Neural progenitor cell (in vitro differentiated cells): Measurements from ENCODE around the gene SLC2A13. TPM values are rescaled to one million over a fixed set of nuclear protein-coding genes. Genes with fewer than 3 reads are reported as not detected.

Experiments used
- DNase-seq: peaks from one replicate; pipeline ENCODE4 v3.0.0-alpha.2; 2016; ENCODE audit warnings: low spot score
- H2AFZ ChIP-seq: fragments of 200-600 bp; sonication (generic); replicated peaks from 2 replicates; pipeline ENCODE4 v1.6.1; 2016; ENCODE audit warnings: antibody characterized with exemption
- H3F3A ChIP-seq: fragments of 200-600 bp; sonication (generic); 2 replicates; pipeline ENCODE4 v1.6.1; 2016; ENCODE audit warnings: antibody characterized with exemption, low read depth
- H3K27ac ChIP-seq: fragments of 200-600 bp; sonication (generic); 2 replicates; pipeline ENCODE4 v1.5.1; 2016; ENCODE audit warnings: mild to moderate bottlenecking
- H3K27me3 ChIP-seq: fragments of 200-600 bp; sonication (generic); 2 replicates; pipeline ENCODE4 v1.6.1; 2016; ENCODE audit warnings: mild to moderate bottlenecking, moderate library complexity
- H3K36me3 ChIP-seq: fragments of 200-600 bp; sonication (generic); 2 replicates; pipeline ENCODE4 v1.5.1; 2016
- H3K4me1 ChIP-seq: fragments of 200-600 bp; sonication (generic); 2 replicates; pipeline ENCODE4 v1.6.1; 2016; ENCODE audit warnings: mixed run types
- H3K4me2 ChIP-seq: fragments of 200-600 bp; sonication (generic); 2 replicates; pipeline ENCODE4 v1.6.1; 2016
- H3K4me3 ChIP-seq: fragments of 200-600 bp; sonication (generic); 2 replicates; pipeline ENCODE4 v1.5.1; 2016
- H3K79me2 ChIP-seq: fragments of 200-600 bp; sonication (generic); 2 replicates; pipeline ENCODE4 v1.6.1; 2016; ENCODE audit warnings: low read depth
- H3K9ac ChIP-seq: fragments of 200-600 bp; sonication (generic); 2 replicates; pipeline ENCODE4 v1.6.1; 2016
- H3K9me3 ChIP-seq: fragments of 200-600 bp; sonication (generic); 2 replicates; pipeline ENCODE4 v1.5.1; 2016; ENCODE audit warnings: low read depth
- H4K20me1 ChIP-seq: fragments of 200-600 bp; sonication (generic); 2 replicates; pipeline ENCODE4 v1.6.1; 2016; ENCODE audit warnings: low read depth
- H3K27ac Mint-ChIP-seq: 3 replicates; pipeline ENCODE4 v1.8.0; 2021; ENCODE audit warnings: mixed read lengths
- H3K27me3 Mint-ChIP-seq: 2 replicates; pipeline ENCODE4 v1.8.0; 2022; ENCODE audit warnings: low read depth, mild to moderate bottlenecking, inconsistent platforms, moderate library complexity, mixed read lengths; ENCODE audit not compliant: insufficient read depth
- H3K36me3 Mint-ChIP-seq: 3 replicates; pipeline ENCODE4 v1.8.0; 2021; ENCODE audit warnings: mixed read lengths
- H3K4me1 Mint-ChIP-seq: 3 replicates; pipeline ENCODE4 v1.8.0; 2021; ENCODE audit warnings: mixed read lengths
- H3K4me3 Mint-ChIP-seq: 3 replicates; pipeline ENCODE4 v1.8.0; 2021; ENCODE audit warnings: mild to moderate bottlenecking, moderate library complexity, mixed read lengths
- H3K9me3 Mint-ChIP-seq: 3 replicates; pipeline ENCODE4 v1.8.0; 2020; ENCODE audit warnings: mixed read lengths
- CTCF ChIP-seq: fragments of 200-600 bp; sonication (generic); IDR thresholded peaks from 2 replicates; pipeline ENCODE4 v1.5.1; 2017; ENCODE audit warnings: antibody characterized with exemption, mild to moderate bottlenecking
- EZH2 ChIP-seq: fragments of 200-600 bp; sonication (generic); IDR thresholded peaks from 2 replicates; pipeline ENCODE4 v1.6.1; 2017; ENCODE audit warnings: antibody characterized with exemption, mild to moderate bottlenecking, moderate library complexity
- EZH2phosphoT487 ChIP-seq: fragments of 200-600 bp; sonication (generic); IDR thresholded peaks from 2 replicates; pipeline ENCODE4 v1.6.1; 2017; ENCODE audit warnings: antibody characterized with exemption
- small RNA-seq: library from RNA; depleted of rRNA; stranded (forward); fragments of <200 nt; gene quantifications from one replicate; pipeline ENCODE3, GENCODE V24; 2015
- total RNA-seq: library from RNA; depleted of rRNA; stranded (reverse); fragments of >200 nt; gene quantifications from 2 replicates; pipeline ENCODE4 v1.2.3, GENCODE V29; 2015; ENCODE audit warnings: low replicate concordance

SLC2A13 gene
- total RNA-seq, 1 donor from 2014 or later: 11.1 TPM

- Mint-ChIP-seq H3K9me3 (peaks cover 2% of the 10 kb centered on the region), H3K27ac (no peak overlapping the region), H3K4me3 (no peak overlapping the region), H3K4me1 (no peaks in the 10 kb centered on the region), H3K27me3 (no peaks in the 10 kb centered on the region), H3K36me3 (no peaks in the 10 kb centered on the region)
- H3K4me1 ChIP-seq: no peaks in the 10 kb centered on the region
- H3K4me3 ChIP-seq: no peak overlapping the region
- H3K4me2 ChIP-seq: no peak overlapping the region
- no peaks in the 10 kb centered on the region for H3F3A ChIP-seq
- H3K27me3 ChIP-seq: no peaks in the 10 kb centered on the region
- H4K20me1 ChIP-seq: no peaks in the 10 kb centered on the region
- H3K9ac ChIP-seq: no peak overlapping the region
- no peak overlapping the region for H3K27ac ChIP-seq
- H3K79me2 ChIP-seq: no peaks in the 10 kb centered on the region
- H3K36me3 ChIP-seq: no peaks in the 10 kb centered on the region
- no peaks in the 10 kb centered on the region for H3K9me3 ChIP-seq
- no peak overlapping the region for H2AFZ ChIP-seq
- TF ChIP-seq EZH2phosphoT487: no peak
- no peak for TF ChIP-seq EZH2
- TF ChIP-seq CTCF: no peak
- DNase-seq: no peak
Measured at GRCh38 chr12:39722504-39722903, 383.4 kb downstream of the SLC2A13 start.

GRCh38 chr12:39713552-39713951, 392.3 kb downstream of the SLC2A13 start:
- H3K4me2 ChIP-seq: no peak overlapping the region
- TF ChIP-seq EZH2phosphoT487: no peak
- TF ChIP-seq EZH2: no peak
- no peak for TF ChIP-seq CTCF
- no peaks in the 10 kb centered on the region for H4K20me1 ChIP-seq
- no peaks in the 10 kb centered on the region for H3K4me1 Mint-ChIP-seq
- no peaks in the 10 kb centered on the region for H3K9me3 Mint-ChIP-seq
- no peaks in the 10 kb centered on the region for H3K27me3 Mint-ChIP-seq
- H3K27ac Mint-ChIP-seq: no peak overlapping the region
- H3F3A ChIP-seq: peaks cover 37% of the 10 kb centered on the region
- no peaks in the 10 kb centered on the region for H3K4me1 ChIP-seq
- no peak overlapping the region for H3K4me3 Mint-ChIP-seq
- no peak overlapping the region for H3K9ac ChIP-seq
- no peak overlapping the region for H2AFZ ChIP-seq
- H3K27ac ChIP-seq: no peak overlapping the region
- H3K36me3 Mint-ChIP-seq: no peaks in the 10 kb centered on the region
- H3K79me2 ChIP-seq: no peaks in the 10 kb centered on the region
- no peak overlapping the region for H3K4me3 ChIP-seq
- DNase-seq: no peak
- H3K9me3 ChIP-seq: no peaks in the 10 kb centered on the region
- H3K36me3 ChIP-seq: no peaks in the 10 kb centered on the region
- no peaks in the 10 kb centered on the region for H3K27me3 ChIP-seq

GRCh38 chr12:39712334-39712733, 393.5 kb downstream of the SLC2A13 start:
- H3K9me3 ChIP-seq: no peaks in the 10 kb centered on the region
- no peak overlapping the region for H3K27ac ChIP-seq
- H3K4me1 Mint-ChIP-seq: no peaks in the 10 kb centered on the region
- no peak overlapping the region for H3K4me2 ChIP-seq
- H3K4me3 ChIP-seq: no peak overlapping the region
- no peaks in the 10 kb centered on the region for H3K9me3 Mint-ChIP-seq
- H3K4me3 Mint-ChIP-seq: no peak overlapping the region
- no peaks in the 10 kb centered on the region for H3K27me3 Mint-ChIP-seq
- DNase-seq: no peak
- no peaks in the 10 kb centered on the region for H4K20me1 ChIP-seq
- H3F3A ChIP-seq: peaks cover 37% of the 10 kb centered on the region
- no peaks in the 10 kb centered on the region for H3K4me1 ChIP-seq
- H3K27me3 ChIP-seq: no peaks in the 10 kb centered on the region
- no peak for TF ChIP-seq EZH2
- TF ChIP-seq CTCF: no peak
- TF ChIP-seq EZH2phosphoT487: no peak
- H3K27ac Mint-ChIP-seq: no peak overlapping the region
- H3K36me3 ChIP-seq: no peaks in the 10 kb centered on the region
- H3K36me3 Mint-ChIP-seq: no peaks in the 10 kb centered on the region
- no peak overlapping the region for H2AFZ ChIP-seq
- H3K79me2 ChIP-seq: no peaks in the 10 kb centered on the region
- no peak overlapping the region for H3K9ac ChIP-seq

Small RNA genes within 50 kb of the gene (small RNA-seq; reads per million reads assigned to genes)
- gene RF00414: not detected

Other genes with a start within 250 kb of the SLC2A13 start
- gene LRRK2, start 118.9 kb upstream of the SLC2A13 start, total RNA-seq: 0.03 and 0.11 TPM in 2 replicates